Measurements from ENCODE around the gene CAPNS1. TPM values are rescaled to one million over a fixed set of nuclear protein-coding genes. Genes with fewer than 3 reads are reported as not detected.
A peak's percentile ranks its signal among the peaks of the same experiment; 100 is the strongest.

CAPNS1 gene
- total and polyA plus RNA-seq, 4 donors, result 488 to 543 (median 529) TPM

DNA sequence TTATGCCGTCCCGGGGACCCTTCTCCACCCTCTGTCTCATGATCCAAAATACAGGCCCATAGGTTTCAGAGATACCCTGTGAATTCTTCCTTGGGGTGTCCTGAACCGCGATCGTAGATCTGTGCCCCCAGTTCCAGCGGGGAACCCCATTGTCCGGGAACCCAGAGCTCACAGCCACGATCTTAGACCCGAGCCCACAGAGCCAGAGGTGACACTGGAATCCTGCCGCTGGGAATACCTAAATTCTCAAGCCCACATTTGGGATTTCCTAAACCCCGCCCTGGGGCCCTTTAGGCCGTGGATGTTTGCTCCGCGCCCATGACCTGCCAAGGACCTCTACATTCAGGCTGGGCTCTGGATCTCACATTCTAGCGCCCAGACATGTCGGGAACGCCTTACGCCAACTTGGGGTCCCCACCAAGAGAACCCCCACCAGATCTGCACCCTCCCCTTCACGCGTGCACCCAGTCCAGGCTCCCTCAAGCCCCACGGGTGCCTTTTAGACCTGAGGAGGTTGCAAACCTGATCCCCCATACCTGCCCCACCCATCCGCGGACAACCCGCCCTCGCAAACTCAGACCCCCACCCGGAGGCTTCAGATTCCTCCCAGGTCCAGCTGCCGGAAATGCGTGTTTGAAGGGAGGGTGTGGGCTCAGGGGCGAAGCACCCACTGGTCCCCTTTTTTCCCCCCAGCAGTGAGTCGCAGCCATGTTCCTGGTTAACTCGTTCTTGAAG lies 605 bp downstream of the CAPNS1 start:
- H3K27me3 ChIP-seq (ENCODE audit: control insufficient read depth in 1 of 2, insufficient read depth in 2 of 2, low read length in 1 of 2), result no peaks in the 10 kb centered on the region
- no peaks in the 10 kb centered on the region for H3K4me1 ChIP-seq (ENCODE audit: control insufficient read depth in 1 of 2, insufficient read depth in 2 of 2, low read length in 2 of 2)
- DNase-seq (peak; percentile 71 to 84), ATAC-seq (ENCODE audit: low FRiP score) (peak; percentile 37)
- 0 to 1% methylated on average over 30 to 31 of the region's 31 CpGs for WGBS, 2 donors
- H3K27ac ChIP-seq (ENCODE audit: low read depth in 1 of 2, low read length in 2 of 2), result peak overlapping the region; percentile 30 to 97
- peaks cover 0 to 8% of the 10 kb centered on the region in 2 donors for H3K36me3 ChIP-seq (ENCODE audit: control insufficient read depth in 1 of 2, insufficient read depth in 2 of 2, low read length in 1 of 2)
- H3K4me3 ChIP-seq (ENCODE audit: low read length in 2 of 2), result peak overlapping the region; percentile 76 to 91
- H3K9me3 ChIP-seq (ENCODE audit: control insufficient read depth, low read length), result no peaks in the 10 kb centered on the region
- intact Hi-C loops (cut with DNase I), result loop anchor here in 1 of 2 donors (1.0 to 10.0 kb wide), 2 partner anchors 11 to 396 kb away; partner anchors contain the start of genes IGFLR1, LIN37, PSENEN and U2AF1L4

DNA sequence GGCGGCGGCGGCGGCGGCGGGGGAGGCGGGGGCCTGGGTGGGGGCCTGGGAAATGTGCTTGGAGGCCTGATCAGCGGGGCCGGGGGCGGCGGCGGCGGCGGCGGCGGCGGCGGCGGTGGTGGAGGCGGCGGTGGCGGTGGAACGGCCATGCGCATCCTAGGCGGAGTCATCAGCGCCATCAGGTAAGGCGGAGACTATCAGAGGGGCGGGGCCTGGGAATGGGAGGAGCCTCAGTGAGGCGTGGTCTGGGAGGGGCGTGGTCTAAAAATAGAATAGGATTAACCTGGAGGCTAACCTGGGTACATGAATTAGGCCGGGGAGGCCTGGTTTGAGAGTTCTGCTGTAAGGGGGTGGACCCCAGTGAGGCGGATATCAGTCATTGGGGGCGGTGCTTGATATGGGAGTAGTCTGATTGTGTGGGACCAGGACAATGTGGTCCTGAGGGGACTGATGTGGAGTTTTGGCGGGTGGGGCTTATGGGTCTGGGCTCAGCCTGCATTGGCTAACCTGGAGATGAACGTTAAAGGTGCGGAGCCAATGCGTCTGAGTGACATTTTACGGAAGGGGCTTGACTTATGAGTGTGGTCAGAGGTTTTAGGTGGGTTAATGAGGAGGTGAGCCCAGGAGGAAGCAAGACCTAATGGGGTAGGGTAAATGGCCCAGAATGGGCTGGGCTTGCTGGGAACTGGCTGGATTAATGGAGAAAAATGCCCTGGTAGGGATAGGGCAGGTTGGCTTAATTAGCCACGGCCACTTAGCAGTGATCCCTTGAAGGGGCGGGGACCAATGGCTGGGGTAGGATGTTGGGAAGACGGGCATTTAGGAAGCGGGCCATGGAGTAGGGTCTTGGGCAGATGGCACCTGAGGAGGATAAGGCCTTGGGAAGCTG lies 1.4 kb downstream of the CAPNS1 start:
- intact Hi-C loops (cut with DNase I), result loop anchor here in 1 of 2 donors (10.0 kb wide), 1 partner anchor 396 kb away; the partner anchor contains the start of genes IGFLR1, LIN37, PSENEN and U2AF1L4
- peaks cover 4 to 15% of the 10 kb centered on the region in 2 donors for H3K36me3 ChIP-seq (ENCODE audit: control insufficient read depth in 1 of 2, insufficient read depth in 2 of 2, low read length in 1 of 2)
- peak overlapping the region; percentile 76 to 91 for H3K4me3 ChIP-seq (ENCODE audit: low read length in 2 of 2)
- no peaks in the 10 kb centered on the region for H3K4me1 ChIP-seq (ENCODE audit: control insufficient read depth in 1 of 2, insufficient read depth in 2 of 2, low read length in 2 of 2)
- 18 to 27% methylated on average over 28 to 42 of the region's 42 CpGs for WGBS, 2 donors
- peak; percentile 72 for ATAC-seq (ENCODE audit: low FRiP score)
- DNase-seq, result peak; percentile 88 to 95
- no peaks in the 10 kb centered on the region for H3K27me3 ChIP-seq (ENCODE audit: control insufficient read depth in 1 of 2, insufficient read depth in 2 of 2, low read length in 1 of 2)
- H3K27ac ChIP-seq (ENCODE audit: low read depth in 1 of 2, low read length in 2 of 2), result peak overlapping the region in 1 of 2 donors; percentile 14
- H3K9me3 ChIP-seq (ENCODE audit: control insufficient read depth, low read length), result no peaks in the 10 kb centered on the region

DNA sequence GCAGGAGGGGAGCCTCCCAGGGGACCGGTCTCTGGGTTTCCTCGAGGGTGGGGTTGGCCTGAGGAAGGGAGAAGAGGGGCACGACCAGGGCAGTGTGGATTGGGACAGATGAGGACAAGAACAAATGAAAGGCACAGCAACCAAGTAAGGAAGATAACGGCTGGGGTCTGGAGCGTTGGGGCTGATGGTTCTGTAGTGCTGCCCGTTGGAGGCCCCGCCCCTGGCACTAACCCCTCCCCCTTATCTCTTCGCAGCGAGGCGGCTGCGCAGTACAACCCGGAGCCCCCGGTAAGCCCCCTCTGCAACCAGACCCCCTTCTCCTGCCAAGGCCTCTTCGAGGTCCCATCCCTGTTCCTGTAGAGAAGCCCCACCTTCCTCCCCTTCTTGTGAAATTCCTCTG lies 2.2 kb downstream of the CAPNS1 start:
- H3K4me1 ChIP-seq (ENCODE audit: control insufficient read depth in 1 of 2, insufficient read depth in 2 of 2, low read length in 2 of 2), result no peaks in the 10 kb centered on the region
- 88 to 91% methylated on average over 13 to 14 of the region's 14 CpGs for WGBS, 2 donors
- H3K27ac ChIP-seq (ENCODE audit: low read depth in 1 of 2, low read length in 2 of 2), result no peak overlapping the region

DNA sequence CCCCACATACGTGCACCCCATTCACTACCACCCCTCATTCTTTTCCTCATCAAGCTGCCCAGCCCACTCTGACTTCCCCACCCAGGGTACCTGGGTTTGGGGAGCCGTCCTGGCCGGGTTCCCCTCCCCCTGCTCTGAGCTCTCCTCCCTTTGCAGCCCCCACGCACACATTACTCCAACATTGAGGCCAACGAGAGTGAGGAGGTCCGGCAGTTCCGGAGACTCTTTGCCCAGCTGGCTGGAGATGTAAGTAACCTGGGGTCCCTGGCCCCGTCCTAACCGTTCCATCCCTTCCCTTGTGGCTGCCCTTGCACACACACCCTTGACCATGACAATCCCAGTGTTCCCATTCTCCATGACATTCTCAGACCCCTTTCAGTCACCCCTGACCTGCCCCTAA lies 2.6 kb downstream of the CAPNS1 start:
- H3K4me3 ChIP-seq (ENCODE audit: low read length in 2 of 2), result no peak overlapping the region
- no peaks in the 10 kb centered on the region for H3K9me3 ChIP-seq (ENCODE audit: control insufficient read depth, low read length)
- H3K27me3 ChIP-seq (ENCODE audit: control insufficient read depth in 1 of 2, insufficient read depth in 2 of 2, low read length in 1 of 2), result no peaks in the 10 kb centered on the region
- peaks cover 4 to 18% of the 10 kb centered on the region in 2 donors for H3K36me3 ChIP-seq (ENCODE audit: control insufficient read depth in 1 of 2, insufficient read depth in 2 of 2, low read length in 1 of 2)
- intact Hi-C loops (cut with DNase I), result loop anchor here in 1 of 2 donors (10.0 kb wide), 1 partner anchor 398 kb away; the partner anchor contains the start of genes IGFLR1, LIN37, PSENEN and U2AF1L4
- no peaks in the 10 kb centered on the region for H3K4me1 ChIP-seq (ENCODE audit: control insufficient read depth in 1 of 2, insufficient read depth in 2 of 2, low read length in 2 of 2)
- no peak overlapping the region for H3K27ac ChIP-seq (ENCODE audit: low read depth in 1 of 2, low read length in 2 of 2)
- ATAC-seq (ENCODE audit: low FRiP score) (no peak), DNase-seq (no peak)
- WGBS, 2 donors, result 79 to 85% methylated on average over 9 of the region's 9 CpGs

More for the DNA sequence above, 2.2 kb downstream of the CAPNS1 start:
- no peak for ATAC-seq (ENCODE audit: low FRiP score)
- Histone ChIP-seq H3K36me3 (ENCODE audit: control insufficient read depth in 1 of 2, insufficient read depth in 2 of 2, low read length in 1 of 2) (peaks cover 4 to 18% of the 10 kb centered on the region in 2 donors), H3K27me3 (ENCODE audit: control insufficient read depth in 1 of 2, insufficient read depth in 2 of 2, low read length in 1 of 2) (no peaks in the 10 kb centered on the region), H3K4me3 (ENCODE audit: low read length in 2 of 2) (no peak overlapping the region), H3K9me3 (ENCODE audit: control insufficient read depth, low read length) (no peaks in the 10 kb centered on the region)
- no peak for DNase-seq
- intact Hi-C loops (cut with DNase I), result loop anchor here in 1 of 2 donors (10.0 kb wide), 1 partner anchor 397 kb away; the partner anchor contains the start of genes IGFLR1, LIN37, PSENEN and U2AF1L4

DNA sequence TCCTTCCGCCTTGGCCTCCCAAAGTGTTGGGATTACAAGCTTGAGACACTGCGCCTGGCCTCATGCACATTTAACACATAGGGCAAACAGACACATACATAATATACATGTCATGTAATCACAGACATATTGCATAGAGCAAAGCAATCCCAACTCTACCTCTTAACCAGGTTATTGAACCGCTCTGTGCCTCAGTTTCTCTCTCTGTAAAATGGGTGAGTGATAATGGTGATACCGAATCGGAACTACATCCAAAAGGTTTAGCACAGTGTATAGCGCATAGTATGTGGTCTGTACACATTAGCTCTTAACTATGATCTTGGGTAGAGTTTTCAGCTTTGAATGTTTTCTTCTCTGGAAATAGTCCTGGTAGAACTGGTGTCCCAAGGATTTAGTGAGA lies 4.8 kb downstream of the CAPNS1 start:
- Histone ChIP-seq H3K27me3 (ENCODE audit: control insufficient read depth in 1 of 2, insufficient read depth in 2 of 2, low read length in 1 of 2) (no peaks in the 10 kb centered on the region), H3K36me3 (ENCODE audit: control insufficient read depth in 1 of 2, insufficient read depth in 2 of 2, low read length in 1 of 2) (peaks cover 4 to 18% of the 10 kb centered on the region in 2 donors), H3K4me3 (ENCODE audit: low read length in 2 of 2) (no peak overlapping the region), H3K4me1 (ENCODE audit: control insufficient read depth in 1 of 2, insufficient read depth in 2 of 2, low read length in 2 of 2) (no peaks in the 10 kb centered on the region), H3K9me3 (ENCODE audit: control insufficient read depth, low read length) (no peaks in the 10 kb centered on the region), H3K27ac (ENCODE audit: low read depth in 1 of 2, low read length in 2 of 2) (no peak overlapping the region)
- ATAC-seq (ENCODE audit: low FRiP score) (no peak), DNase-seq (no peak)
- 97% methylated on average over 6 of the region's 6 CpGs for WGBS, 2 donors
- intact Hi-C loops (cut with DNase I), result loop anchor here in 1 of 2 donors (10.0 kb wide), 1 partner anchor 400 kb away; the partner anchor contains the start of genes IGFLR1, LIN37, PSENEN and U2AF1L4

DNA sequence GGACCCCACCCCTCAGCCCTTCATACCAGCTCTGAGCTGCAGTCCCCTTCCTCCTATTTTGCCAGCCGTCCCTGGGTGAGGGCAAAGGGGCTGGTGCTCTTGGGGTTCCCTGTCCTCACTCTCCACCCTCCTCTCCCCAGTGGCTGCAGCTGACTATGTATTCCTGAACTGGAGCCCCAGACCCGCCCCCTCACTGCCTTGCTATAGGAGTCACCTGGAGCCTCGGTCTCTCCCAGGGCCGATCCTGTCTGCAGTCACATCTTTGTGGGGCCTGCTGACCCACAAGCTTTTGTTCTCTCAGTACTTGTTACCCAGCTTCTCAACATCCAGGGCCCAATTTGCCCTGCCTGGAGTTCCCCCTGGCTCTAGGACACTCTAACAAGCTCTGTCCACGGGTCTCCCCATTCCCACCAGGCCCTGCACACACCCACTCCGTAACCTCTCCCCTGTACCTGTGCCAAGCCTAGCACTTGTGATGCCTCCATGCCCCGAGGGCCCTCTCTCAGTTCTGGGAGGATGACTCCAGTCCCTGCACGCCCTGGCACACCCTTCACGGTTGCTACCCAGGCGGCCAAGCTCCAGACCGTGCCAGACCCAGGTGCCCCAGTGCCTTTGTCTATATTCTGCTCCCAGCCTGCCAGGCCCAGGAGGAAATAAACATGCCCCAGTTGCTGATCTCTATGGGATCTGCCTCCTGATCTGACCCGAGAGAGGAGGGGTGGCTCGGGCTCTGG lies 10.0 kb downstream of the CAPNS1 start:
- H3K36me3 ChIP-seq (ENCODE audit: control insufficient read depth in 1 of 2, insufficient read depth in 2 of 2, low read length in 1 of 2), result peaks cover 4 to 9% of the 10 kb centered on the region in 2 donors
- WGBS, 2 donors, result 65% methylated on average over 13 of the region's 13 CpGs

DNA sequence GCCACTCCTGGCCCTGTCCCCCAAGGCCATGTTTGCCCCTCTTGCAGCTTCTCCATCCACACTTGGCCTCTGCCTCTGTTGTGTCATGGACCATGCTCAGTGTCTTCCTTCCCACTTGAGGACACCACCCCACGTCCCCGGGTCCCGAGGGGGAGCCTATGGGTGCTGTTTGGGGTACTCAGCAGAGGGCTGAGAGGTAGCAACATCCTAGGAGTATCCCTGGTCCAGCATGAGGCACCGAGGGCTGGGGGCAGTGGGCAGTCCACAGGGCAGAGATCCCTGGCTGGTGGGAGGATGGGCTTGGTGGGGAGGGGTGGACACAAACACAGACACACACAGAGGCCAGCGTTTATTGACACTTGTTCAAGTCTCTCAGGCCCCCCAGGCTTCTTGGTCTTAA lies 10.7 kb downstream of the CAPNS1 start:
- DNase-seq (peak in 1 of 2 donors; percentile 24), ATAC-seq (ENCODE audit: low FRiP score) (no peak)
- no peak overlapping the region for H3K4me3 ChIP-seq (ENCODE audit: low read length in 2 of 2)
- WGBS, 2 donors, result 51 to 54% methylated on average over 5 of the region's 5 CpGs
- no peaks in the 10 kb centered on the region for H3K9me3 ChIP-seq (ENCODE audit: control insufficient read depth, low read length)
- peaks cover 4 to 8% of the 10 kb centered on the region in 2 donors for H3K36me3 ChIP-seq (ENCODE audit: control insufficient read depth in 1 of 2, insufficient read depth in 2 of 2, low read length in 1 of 2)
- H3K27ac ChIP-seq (ENCODE audit: low read depth in 1 of 2, low read length in 2 of 2), result peak overlapping the region in 1 of 2 donors; percentile 49
- intact Hi-C loops (cut with DNase I), result no loop called here
- no peaks in the 10 kb centered on the region for H3K4me1 ChIP-seq (ENCODE audit: control insufficient read depth in 1 of 2, insufficient read depth in 2 of 2, low read length in 2 of 2)
- no peaks in the 10 kb centered on the region for H3K27me3 ChIP-seq (ENCODE audit: control insufficient read depth in 1 of 2, insufficient read depth in 2 of 2, low read length in 1 of 2)

More for the DNA sequence above, 10.0 kb downstream of the CAPNS1 start:
- Histone ChIP-seq H3K27ac (ENCODE audit: low read depth in 1 of 2, low read length in 2 of 2) (no peak overlapping the region), H3K4me3 (ENCODE audit: low read length in 2 of 2) (no peak overlapping the region), H3K4me1 (ENCODE audit: control insufficient read depth in 1 of 2, insufficient read depth in 2 of 2, low read length in 2 of 2) (no peaks in the 10 kb centered on the region), H3K9me3 (ENCODE audit: control insufficient read depth, low read length) (no peaks in the 10 kb centered on the region), H3K27me3 (ENCODE audit: control insufficient read depth in 1 of 2, insufficient read depth in 2 of 2, low read length in 1 of 2) (no peaks in the 10 kb centered on the region)
- no peak for ATAC-seq (ENCODE audit: low FRiP score)
- DNase-seq, result peak in 1 of 2 donors; percentile 48
- intact Hi-C loops (cut with DNase I), result loop anchor here in 1 of 2 donors (10.0 kb wide), 1 partner anchor 405 kb away; the partner anchor contains the start of genes IGFLR1, LIN37, PSENEN and U2AF1L4
